T-helper 2 cell treated with Interferon-gamma antibody and Interleukin-4, amounts not matched to agents 100 ng/mL and 5 ng/mL, for 36 hours (primary cell): Measurements from ENCODE around the gene FAM174C. TPM values are rescaled to one million over a fixed set of nuclear protein-coding genes. Genes with fewer than 3 reads are reported as not detected.
"Not testable (repeated sequence)": the region's sequence is repeated elsewhere in the genome, so short reads cannot be mapped to it uniquely, and the experiment has no call there.

Experiments used
- intact Hi-C: fragments of 100-400 bp; cut with micrococcal nuclease; formaldehyde crosslinking; loops from one replicate; pipeline ENCODE4 v1.15.1; 2023
- total RNA-seq: library from RNA; stranded (reverse); gene quantifications from 2 replicates; pipeline ENCODE4 v1.2.3, GENCODE V29; 2022

The FAM174C gene
- total RNA-seq, 1 donor from 2014 or later, result 57.8 TPM

DNA sequence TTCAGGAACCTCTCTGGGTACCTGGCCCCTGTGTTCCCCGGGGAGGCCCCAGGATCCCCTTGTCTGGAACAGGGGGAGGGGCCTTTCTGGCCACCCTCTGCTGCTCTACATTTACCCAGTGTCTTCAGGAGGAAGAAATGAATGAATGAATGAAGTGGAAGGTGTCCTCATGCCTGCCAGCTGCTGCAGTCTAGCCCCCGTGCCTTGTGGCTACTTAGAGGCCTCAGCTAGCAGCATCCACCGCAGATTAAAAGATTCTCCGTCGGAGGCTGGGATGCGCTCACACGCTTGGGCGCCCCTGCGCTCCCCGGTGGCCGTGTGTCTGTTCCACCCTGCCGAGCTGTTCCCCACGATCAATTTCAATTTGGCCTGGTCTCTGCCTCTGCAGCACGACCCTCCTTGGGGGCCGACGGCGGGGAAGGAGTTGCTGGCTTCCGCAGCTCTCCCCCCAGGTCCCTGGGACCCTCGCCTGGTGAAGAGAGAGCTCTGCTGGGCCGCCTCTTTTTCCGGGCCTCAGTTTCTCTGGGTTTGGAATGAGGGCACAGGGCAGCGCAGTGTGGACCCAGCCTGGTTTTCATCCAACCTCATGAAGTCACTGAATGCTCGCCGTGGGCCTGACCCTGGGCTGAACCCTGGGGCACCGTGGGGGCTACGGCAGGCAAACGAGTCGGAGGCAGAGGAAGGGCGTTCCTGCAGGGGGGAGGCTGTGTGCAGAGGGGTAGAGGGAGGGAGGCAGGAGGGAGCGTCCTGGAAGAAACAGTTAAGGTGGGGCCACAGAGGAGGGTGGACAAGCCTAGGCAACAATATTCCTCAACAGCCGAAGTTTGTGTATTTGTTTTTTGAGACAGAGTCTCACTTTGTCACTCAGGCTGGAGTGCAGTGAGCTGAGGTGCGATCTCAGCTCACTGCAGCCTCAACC, 38.6 kb downstream of the FAM174C start:
- intact Hi-C loops, result no loop called here

DNA sequence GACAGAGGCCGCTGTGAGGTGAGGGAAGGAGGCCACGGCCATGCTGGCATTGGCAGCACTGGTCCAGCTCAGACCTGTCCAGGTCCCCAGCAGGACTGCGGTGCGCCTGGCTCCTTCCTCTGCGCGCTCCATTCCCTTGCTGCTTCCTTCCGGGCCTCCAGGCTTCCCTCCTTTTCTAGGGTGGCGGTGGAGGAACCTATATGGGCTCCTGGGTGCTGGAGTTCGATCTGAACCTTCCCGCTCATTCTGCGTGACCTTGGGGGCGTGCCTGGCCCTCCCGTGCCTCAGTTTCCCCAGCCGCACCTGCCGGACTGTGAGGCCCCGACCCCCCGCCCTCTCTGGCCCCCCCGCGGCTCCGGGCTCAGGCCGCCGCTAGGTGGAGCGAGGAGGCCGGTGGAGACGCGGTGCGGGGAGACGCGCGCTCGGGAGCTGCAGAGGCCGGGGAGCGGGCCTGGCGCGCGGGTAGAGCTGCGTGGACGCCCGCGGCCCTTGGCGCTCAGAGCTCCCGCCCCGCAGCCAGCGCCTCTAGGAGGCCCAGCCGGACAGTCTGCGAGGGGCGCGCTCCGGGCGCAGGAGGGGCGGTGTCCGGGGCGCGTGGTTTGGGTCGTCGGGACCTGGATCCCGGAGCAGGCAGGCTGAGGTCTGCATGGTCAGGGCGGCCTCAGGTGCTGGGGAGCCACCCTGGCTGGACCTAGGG, 40.3 kb downstream of the FAM174C start:
- intact Hi-C loops, result no loop called here

DNA sequence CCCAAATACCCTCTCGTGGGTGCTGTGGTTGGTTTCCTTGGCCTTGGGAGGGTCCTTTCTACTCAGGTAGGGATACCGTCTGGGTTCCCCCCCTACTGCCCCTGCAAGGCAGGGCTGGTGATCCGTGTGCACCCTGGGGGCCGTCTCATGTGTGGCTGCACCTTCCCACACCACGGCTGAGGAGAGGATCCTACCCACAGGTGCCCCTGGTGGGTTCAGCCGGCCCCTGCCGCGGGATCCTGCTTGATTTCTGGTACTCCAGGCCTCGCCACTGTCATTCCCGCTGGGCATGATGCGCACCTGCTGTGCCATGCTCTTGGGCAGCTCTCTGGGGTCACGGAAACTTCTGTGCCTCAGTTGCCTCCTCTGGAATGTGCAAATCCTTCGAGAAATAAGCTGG, 41.1 kb downstream of the FAM174C start:
- intact Hi-C loops, result no loop called here

DNA sequence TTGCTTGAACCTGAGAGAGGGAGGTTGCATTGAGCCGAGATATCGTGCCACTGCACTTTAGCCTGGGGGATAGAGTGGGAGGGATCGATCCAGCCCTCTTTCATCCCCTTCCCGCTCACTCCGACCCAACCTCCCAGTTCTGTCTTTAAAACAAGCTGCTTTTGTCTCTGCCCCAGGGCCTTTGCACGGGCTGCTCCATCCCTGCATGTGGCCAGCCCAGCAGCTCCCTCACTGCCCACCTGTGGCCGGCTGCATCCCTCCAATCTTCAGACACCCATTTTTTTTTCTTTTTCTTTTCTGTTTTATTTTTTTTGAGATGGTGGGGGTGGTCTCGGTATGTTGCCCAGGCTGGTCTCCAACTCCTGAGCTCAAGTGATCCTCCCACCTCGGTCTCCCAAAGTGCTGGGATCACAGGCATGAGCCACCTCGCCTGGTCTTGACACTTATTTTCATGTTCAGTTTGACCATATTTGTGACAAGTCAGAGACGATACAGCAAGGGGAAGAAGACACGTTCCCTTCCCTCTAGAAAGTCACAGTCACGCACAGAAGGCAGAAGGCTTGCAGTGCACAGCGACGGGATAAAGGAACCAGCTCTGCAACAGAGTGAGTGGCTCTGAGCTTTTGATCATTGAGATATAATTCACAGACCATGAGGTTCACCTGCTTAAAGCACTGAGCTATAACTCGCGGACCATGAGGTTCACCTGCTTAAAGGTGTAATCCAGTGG, 42.1 kb downstream of the FAM174C start:
- intact Hi-C loops, result no loop called here

DNA sequence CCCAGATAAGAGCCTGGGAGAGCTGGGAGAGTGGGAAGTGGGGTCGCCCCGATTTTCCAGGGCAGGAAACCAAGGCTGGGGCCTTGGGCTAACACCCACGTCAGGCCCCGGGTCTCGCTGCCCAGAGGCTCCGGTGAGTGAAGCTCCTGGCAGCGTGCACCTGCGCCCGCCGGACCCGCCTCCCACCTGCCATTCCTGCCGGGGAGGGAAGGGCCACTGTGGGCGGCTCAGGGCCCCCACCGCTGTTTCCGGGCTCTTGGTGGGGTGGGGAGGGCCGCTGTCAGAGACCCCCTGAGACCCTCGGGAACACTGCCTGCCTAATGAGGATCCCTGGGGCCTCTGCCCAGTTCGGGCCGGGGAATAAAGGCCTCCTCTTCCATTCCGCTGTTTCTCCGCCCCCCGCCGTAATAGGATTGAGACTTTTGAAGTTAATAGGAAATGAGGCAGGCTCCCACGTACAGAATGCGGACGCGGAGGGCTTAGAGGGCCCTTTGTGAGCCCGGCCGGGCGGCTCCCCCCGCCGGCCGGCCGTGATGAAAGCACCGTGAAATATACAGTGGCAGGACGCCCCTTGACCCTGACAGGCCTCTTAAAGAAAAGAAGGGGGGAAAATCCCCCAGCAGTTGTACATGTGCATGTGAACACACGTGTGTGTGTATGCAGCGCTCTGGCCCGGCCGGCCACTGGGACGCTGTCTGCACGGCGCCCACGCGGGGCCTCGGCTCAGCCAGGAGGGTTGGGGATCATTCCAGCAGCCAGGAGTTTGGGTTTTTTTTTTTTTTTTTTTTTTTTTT, 43.5 kb downstream of the FAM174C start:
- intact Hi-C loops, result no loop called here

DNA sequence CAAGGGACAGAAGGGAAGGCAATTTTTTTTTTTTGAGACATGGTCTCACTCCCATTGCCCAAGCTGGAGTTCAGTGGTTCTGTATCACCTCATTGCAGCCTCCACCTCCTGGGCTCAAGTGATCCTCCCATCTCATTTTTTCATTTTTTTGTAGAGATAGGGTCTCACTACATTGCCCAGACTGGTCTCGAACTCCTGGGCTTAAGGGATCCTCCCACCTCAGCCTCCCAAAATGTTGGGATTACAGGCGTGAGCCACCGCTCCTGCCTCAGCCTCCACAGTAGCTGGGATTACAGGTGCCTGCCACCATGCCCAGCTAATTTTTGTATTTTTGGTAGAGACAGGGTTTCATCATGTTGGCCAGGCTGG, 44.9 kb downstream of the FAM174C start:
- intact Hi-C loops, result not testable (repeated sequence)

DNA sequence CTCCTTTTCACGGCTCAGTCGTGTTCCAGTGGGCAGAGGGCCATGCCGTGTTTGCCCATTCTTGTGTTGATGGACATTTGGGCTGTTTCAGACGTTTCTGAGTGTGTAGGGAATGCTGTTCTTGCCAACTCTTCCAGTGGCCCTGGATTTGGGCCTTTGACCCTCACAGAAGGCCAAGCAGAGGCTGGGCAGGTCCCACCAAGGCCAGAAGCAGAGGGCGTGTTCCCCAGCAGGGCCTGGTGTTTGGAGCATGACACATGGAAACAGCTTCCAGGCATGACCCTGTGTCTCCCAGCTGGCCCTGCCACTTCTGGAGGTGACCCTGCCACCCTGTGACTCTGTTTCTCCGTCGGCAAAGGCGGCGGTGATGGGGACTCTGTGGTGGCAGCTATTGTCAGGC, 46.2 kb downstream of the FAM174C start:
- intact Hi-C loops, result no loop called here

DNA sequence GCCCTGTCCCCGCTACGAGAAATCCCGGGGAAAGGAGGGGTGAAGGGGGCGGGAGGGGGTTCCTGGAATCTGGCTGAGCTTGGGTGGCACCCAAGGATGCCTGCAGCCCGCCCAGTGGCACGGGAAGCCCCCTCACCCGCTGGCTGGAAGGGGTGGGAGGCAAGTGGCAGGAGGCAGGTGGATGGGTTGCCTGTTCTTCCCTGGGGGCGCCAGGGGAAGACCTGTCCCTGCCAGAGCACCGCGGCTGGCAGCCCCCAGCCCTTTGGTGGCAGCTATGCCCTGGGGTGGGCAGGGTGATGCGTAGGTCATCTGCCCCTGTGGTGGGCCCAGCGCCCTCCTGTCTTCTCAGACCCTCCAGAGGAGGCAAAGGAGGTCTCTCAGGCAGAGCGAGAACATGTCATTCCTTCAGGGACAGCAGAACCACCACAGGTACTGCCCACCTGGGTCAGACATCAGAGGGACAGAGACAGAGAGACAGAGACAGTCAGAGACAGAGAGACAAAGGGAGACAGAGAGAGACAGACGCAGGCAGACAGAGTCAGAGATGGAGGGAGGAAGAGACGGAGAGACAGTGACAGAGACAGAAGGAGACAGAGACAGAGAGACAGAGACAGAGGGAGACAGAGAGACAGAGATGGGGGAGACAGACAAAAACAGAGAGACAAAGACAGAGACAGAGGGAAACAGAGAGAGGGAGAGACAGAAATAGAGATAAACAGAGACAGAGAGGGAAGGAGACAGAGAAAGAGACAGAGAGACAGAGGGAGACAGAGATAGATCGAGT, 47.1 kb downstream of the FAM174C start:
- intact Hi-C loops, result no loop called here

DNA sequence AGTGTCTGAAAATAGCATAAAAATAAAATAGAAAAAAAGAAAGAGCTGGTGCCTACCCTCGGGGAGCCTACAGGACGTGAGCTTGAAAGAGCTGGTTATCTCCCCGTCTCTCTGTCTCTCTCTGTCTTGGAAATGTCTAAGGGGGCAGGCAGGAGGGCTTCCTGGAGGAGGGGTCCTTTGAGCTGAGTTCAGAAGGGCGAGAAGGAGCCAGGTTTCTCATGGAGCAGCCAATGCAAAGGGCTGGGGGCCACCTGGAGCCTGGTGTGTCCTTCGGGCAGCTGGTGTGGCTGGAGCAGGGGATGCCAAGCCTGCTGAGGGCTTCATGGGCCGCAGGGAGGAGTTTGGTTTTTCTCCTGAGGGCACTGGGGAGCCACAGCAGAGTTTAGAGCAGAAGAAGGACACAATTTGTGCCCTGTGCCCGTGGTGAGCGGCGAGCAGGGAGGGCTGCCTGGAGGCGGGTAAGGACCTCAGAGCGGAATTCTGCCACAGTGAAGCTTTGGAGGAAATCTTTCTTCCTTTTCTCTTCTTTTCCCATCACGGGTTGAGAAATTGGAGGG, 49.0 kb downstream of the FAM174C start:
- intact Hi-C loops, result no loop called here

DNA sequence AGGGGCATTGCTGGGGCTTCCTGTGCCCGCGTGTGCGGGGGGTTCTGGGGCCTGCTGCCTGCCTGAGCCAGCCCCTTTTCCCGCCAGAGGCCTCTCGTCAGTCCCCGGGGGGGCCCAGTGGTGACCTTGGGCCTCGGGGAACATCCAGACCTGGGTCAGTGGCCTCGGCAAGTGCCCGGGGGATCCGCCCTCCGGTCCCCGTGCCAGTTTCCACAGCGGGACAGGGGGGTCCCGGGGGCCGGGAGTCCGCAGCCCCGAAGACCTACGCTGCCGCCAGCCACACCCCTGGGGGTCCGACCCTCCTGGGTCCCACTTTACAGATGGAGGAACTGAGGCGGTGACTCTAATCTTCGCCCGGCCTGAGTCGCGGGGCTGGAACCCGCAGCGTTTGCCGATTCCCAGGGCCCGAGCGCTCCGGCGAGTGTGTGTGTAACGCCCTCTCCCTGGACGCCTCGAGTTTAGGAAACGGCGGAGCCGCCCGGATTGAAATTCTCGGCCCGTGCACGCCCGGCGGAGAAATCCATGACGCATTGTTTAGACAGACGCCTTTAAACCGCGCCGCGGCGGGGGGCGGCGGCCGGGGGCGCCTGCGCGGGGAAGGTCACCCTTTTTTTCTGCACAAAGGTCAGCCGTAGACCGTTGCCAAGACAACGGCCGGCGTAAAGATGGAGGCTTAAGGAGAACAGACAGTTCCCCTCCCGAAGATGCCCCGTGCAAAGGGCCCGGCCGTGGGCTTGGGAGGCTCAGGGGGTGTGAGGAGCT, 49.7 kb downstream of the FAM174C start:
- intact Hi-C loops, result no loop called here

DNA sequence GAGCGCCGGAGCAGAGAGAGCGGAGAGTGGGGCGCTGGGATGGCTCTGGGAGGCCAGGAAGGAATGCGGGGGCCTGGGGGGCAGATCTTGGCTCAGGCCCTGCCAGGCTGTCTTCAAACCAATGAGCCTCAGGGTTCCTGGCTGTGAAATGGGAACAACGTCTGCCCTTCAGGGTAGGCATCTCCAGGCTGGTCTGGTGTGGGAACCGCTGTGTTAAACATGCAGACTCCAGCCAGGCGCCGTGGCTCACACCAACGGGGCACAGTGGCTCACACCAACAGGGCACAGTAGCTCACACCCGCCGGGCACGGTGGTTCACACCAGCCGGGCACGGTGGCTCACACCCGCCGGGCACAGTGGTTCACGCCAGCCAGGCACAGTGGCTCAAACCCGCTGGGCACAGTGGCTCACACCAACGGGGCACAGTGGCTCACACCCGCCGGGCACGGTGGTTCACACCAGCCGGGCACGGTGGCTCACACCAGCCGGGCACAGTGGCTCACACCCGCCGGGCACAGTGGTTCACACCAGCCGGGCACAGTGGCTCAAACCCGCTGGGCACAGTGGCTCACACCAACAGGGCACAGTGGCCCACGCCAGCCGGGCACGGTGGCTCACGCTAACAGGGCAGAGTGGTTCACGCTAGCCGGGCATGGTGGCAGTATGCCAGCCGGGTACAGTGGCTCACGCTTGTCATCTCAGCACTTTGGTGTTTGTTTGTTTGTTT, 50.4 kb downstream of the FAM174C start:
- intact Hi-C loops, result no loop called here

DNA sequence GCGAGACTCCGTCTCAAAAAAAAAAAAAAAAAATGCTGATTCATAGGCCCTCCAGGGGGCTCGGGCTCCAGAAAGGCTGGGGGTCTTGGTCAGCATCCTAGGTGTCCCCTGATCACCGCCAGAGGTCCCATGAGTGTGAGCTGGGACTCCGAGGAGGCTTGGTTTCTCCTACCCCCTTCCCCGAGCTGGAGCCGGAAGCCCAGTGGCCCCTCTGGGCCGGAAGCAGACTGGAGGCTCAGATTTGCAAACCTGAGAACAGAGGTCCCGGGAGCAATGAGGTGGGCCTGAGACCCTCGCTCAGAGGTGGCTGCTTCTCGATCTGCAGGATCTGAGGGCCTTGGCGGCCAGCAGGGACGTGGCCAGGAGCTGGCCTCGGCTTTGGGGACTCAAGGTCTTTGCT, 51.8 kb downstream of the FAM174C start:
- intact Hi-C loops, result no loop called here

Other genes starting within 250 kb of the FAM174C start
- gene CNN2, start 248.9 kb upstream of the FAM174C start, total RNA-seq, result 546 and 561 TPM in 2 replicates
- 44.1 and 44.3 TPM in 2 replicates for gene ABCA7, start 235.4 kb upstream of the FAM174C start, total RNA-seq
- gene ARHGAP45, start 208.4 kb upstream of the FAM174C start, total RNA-seq, result 402 and 407 TPM in 2 replicates
- 169 and 178 TPM in 2 replicates for gene POLR2E, start 180.2 kb upstream of the FAM174C start, total RNA-seq
- 115 TPM in 2 replicates for gene GPX4, start 171.5 kb upstream of the FAM174C start, total RNA-seq
- gene SBNO2, start 101.3 kb upstream of the FAM174C start, total RNA-seq, result 63.2 and 67.2 TPM in 2 replicates
- 61.2 and 61.8 TPM in 2 replicates for gene STK11, start 69.8 kb upstream of the FAM174C start, total RNA-seq
- 0.16 and 0.32 TPM in 2 replicates for gene CBARP, start 37.5 kb upstream of the FAM174C start, total RNA-seq
- gene ATP5F1D, start 33.8 kb upstream of the FAM174C start, total RNA-seq, result 181 and 213 TPM in 2 replicates
- gene MIDN, start 26.9 kb upstream of the FAM174C start, total RNA-seq, result 64.2 and 66.0 TPM in 2 replicates
- gene CIRBP, start 6.2 kb upstream of the FAM174C start, total RNA-seq, result 195 and 200 TPM in 2 replicates
- not detected in 2 replicates for gene EFNA2, start 10.3 kb downstream of the FAM174C start, total RNA-seq
- 92.2 and 97.5 TPM in 2 replicates for gene NDUFS7, start 108.4 kb downstream of the FAM174C start, total RNA-seq
- gene GAMT, start 126.0 kb downstream of the FAM174C start, total RNA-seq, result 30.9 TPM in 2 replicates
- 239 and 250 TPM in 2 replicates for gene DAZAP1, start 132.1 kb downstream of the FAM174C start, total RNA-seq
- 1,282 and 1,301 TPM in 2 replicates for gene RPS15, start 162.9 kb downstream of the FAM174C start, total RNA-seq
- 0.05 TPM in 2 replicates for gene APC2, start 174.6 kb downstream of the FAM174C start, total RNA-seq
- 42.3 and 43.3 TPM in 2 replicates for gene C19orf25, start 203.7 kb downstream of the FAM174C start, total RNA-seq
- 1.3 and 2.2 TPM in 2 replicates for gene PCSK4, start 214.8 kb downstream of the FAM174C start, total RNA-seq
- gene REEP6, start 215.7 kb downstream of the FAM174C start, total RNA-seq, result 1.3 and 1.7 TPM in 2 replicates
- 5.0 and 5.4 TPM in 2 replicates for gene ADAMTSL5, start 237.5 kb downstream of the FAM174C start, total RNA-seq
- 0.07 TPM in 1 of 2 replicates, not detected in the other for gene PLK5, start 248.5 kb downstream of the FAM174C start, total RNA-seq